Progenitor cell of endocrine pancreas (in vitro differentiated cells): Measurements from ENCODE around the gene KLHL17. TPM values are rescaled to one million over a fixed set of nuclear protein-coding genes. Genes with fewer than 3 reads are reported as not detected.

Source experiments
- DNase-seq: peaks from one replicate; pipeline ENCODE4 v3.0.0; 2021; ENCODE audit warnings: low spot score; ENCODE audit not compliant: unreplicated experiment
- H3K27ac Mint-ChIP-seq: 2 replicates; pipeline ENCODE4 v1.8.0; 2021; ENCODE audit warnings: mild to moderate bottlenecking, moderate library complexity, mixed read lengths
- H3K27me3 Mint-ChIP-seq: 2 replicates; pipeline ENCODE4 v1.8.0; 2021; ENCODE audit warnings: mixed read lengths
- H3K36me3 Mint-ChIP-seq: 2 replicates; pipeline ENCODE4 v1.8.0; 2022; ENCODE audit warnings: mixed read lengths; ENCODE audit not compliant: insufficient read depth
- H3K4me1 Mint-ChIP-seq: 2 replicates; pipeline ENCODE4 v1.8.0; 2021; ENCODE audit warnings: low read depth, mixed read lengths
- H3K4me3 Mint-ChIP-seq: 2 replicates; pipeline ENCODE4 v1.8.0; 2021; ENCODE audit warnings: low read depth, mild to moderate bottlenecking, moderate library complexity, mixed read lengths
- H3K9me3 Mint-ChIP-seq: 2 replicates; pipeline ENCODE4 v1.8.0; 2021; ENCODE audit warnings: low read depth, mixed read lengths
- total RNA-seq: library from RNA; stranded (reverse); gene quantifications from 2 replicates; pipeline ENCODE4 v1.2.1, GENCODE V29; 2021
- TF ChIP-seq, protein P1 (sequence below): fragments of 200-600 bp; sonication (generic); IDR thresholded peaks from one replicate; pipeline ENCODE4 v1.5.0; 2021; ENCODE audit warnings: antibody characterized with exemption, mild to moderate bottlenecking; ENCODE audit not compliant: unreplicated experiment

Gene KLHL17
- total RNA-seq, 1 donor from 2014 or later: 45.3 TPM

DNA sequence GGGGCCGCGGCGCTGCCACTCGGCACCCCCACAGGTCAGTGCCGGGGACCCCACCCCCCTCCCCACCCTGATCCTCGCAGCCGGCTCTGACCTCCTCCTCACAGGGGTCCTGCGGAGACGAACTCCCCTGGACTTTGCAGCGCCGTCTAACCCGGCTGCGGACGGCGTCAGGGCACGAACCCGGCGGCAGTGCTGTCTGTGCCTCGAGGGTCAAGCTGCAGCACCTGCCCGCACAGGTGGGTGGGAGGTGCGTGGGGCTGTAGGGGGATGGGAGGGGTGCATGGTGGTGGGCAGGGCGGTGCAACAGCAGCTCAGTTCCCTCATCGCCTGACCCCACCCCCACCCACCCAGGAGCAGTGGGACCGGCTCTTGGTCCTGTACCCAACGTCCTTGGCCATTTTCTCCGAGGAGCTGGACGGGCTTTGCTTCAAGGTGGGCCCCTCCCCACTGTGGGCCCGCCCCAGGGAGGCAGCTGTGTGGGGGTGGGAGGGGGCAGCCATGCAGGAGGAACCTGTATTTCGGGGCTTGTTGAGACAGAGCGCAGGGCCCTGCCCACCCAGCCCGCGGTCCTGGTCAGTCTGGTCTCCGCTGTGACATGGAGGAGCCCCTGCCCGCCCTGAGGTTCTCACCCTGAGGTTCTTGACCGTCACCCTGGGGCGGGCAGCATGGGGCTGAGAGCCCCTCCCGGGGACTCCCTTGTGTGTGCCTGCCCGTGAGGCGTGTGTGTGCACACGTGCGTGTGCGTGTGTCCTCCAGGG lies 10.8 kb downstream of the KLHL17 start:
- Mint-ChIP-seq H3K27ac (no peak overlapping the region), H3K9me3 (no peaks in the 10 kb centered on the region), H3K4me3 (no peak overlapping the region), H3K4me1 (peaks cover 2% of the 10 kb centered on the region), H3K36me3 (no peaks in the 10 kb centered on the region), H3K27me3 (peaks cover 37% of the 10 kb centered on the region)
- DNase-seq: no peak
- TF ChIP-seq, protein P1, sequence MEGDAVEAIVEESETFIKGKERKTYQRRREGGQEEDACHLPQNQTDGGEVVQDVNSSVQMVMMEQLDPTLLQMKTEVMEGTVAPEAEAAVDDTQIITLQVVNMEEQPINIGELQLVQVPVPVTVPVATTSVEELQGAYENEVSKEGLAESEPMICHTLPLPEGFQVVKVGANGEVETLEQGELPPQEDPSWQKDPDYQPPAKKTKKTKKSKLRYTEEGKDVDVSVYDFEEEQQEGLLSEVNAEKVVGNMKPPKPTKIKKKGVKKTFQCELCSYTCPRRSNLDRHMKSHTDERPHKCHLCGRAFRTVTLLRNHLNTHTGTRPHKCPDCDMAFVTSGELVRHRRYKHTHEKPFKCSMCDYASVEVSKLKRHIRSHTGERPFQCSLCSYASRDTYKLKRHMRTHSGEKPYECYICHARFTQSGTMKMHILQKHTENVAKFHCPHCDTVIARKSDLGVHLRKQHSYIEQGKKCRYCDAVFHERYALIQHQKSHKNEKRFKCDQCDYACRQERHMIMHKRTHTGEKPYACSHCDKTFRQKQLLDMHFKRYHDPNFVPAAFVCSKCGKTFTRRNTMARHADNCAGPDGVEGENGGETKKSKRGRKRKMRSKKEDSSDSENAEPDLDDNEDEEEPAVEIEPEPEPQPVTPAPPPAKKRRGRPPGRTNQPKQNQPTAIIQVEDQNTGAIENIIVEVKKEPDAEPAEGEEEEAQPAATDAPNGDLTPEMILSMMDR: no peak

DNA sequence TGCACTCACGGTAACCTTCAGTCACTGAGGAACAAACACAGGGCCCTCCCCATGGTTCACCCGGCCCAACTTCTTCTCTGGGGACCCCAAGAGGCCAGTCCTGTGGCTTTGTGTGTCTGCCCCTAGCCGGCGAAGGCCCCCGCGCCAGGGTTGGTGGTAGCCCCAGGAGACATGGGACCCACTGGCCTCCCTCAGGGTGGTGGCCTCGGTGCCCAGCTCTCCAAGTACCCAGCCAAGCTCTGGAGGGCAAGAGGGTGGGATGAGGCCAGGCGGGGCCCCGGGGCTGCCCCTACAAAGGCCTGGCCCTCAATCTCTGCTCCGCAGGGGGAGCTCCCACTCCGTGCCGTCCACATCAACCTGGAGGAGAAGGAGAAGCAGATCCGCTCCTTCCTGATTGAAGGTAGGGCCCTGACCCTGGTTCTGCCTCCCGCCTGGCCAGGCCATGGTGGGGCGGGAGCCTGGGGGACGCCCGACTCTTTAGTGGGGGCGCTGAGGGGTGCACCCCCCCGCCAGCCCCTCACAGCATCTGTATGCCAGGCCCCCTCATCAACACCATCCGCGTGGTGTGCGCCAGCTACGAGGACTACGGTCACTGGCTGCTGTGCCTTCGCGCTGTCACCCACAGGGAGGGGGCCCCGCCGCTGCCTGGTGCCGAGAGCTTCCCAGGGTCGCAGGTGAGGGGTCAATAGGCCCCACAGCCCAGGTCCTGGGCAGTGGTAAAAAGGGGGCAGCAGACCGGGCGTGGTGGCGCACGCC lies 11.5 kb downstream of the KLHL17 start:
- Mint-ChIP-seq H3K9me3 (no peaks in the 10 kb centered on the region), H3K4me1 (peaks cover 2% of the 10 kb centered on the region), H3K4me3 (no peak overlapping the region), H3K27me3 (peaks cover 37% of the 10 kb centered on the region), H3K27ac (no peak overlapping the region), H3K36me3 (no peaks in the 10 kb centered on the region)
- TF ChIP-seq, protein P1: no peak
- DNase-seq: no peak

DNA sequence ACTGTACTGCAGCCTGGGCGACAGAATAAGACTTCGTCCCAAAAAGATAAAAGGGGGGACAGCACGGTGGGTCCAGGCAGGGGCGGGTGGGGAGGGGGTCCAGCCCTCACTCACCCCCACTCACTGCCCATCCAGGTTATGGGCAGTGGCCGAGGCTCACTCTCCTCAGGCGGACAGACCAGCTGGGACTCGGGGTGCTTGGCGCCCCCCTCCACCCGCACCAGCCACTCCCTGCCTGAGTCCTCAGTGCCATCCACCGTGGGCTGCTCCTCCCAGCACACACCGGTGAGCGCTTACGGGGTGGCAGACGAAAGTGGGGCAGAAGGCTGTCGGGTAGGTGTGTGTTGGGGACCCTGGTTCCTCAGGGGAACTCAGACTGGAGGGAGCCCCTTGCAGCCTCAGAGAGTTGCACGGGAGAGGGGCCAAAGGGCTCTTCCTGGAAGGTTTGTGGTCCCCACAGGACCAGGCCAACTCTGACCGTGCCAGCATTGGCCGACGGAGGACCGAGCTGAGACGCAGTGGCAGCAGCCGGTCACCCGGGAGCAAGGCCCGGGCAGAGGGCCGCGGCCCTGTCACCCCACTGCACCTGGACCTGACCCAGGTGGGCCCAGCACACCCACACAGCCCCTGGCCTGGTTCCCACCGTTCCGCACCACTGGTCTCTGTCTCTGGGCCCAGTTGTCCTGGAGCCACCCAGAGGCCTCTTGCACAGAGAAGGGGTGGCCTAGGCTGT lies 12.5 kb downstream of the KLHL17 start:
- TF ChIP-seq, protein P1: no peak
- Mint-ChIP-seq H3K27ac (no peak overlapping the region), H3K4me1 (peaks cover 2% of the 10 kb centered on the region), H3K4me3 (no peak overlapping the region), H3K9me3 (no peaks in the 10 kb centered on the region), H3K27me3 (peaks cover 30% of the 10 kb centered on the region), H3K36me3 (no peaks in the 10 kb centered on the region)
- no peak for DNase-seq

DNA sequence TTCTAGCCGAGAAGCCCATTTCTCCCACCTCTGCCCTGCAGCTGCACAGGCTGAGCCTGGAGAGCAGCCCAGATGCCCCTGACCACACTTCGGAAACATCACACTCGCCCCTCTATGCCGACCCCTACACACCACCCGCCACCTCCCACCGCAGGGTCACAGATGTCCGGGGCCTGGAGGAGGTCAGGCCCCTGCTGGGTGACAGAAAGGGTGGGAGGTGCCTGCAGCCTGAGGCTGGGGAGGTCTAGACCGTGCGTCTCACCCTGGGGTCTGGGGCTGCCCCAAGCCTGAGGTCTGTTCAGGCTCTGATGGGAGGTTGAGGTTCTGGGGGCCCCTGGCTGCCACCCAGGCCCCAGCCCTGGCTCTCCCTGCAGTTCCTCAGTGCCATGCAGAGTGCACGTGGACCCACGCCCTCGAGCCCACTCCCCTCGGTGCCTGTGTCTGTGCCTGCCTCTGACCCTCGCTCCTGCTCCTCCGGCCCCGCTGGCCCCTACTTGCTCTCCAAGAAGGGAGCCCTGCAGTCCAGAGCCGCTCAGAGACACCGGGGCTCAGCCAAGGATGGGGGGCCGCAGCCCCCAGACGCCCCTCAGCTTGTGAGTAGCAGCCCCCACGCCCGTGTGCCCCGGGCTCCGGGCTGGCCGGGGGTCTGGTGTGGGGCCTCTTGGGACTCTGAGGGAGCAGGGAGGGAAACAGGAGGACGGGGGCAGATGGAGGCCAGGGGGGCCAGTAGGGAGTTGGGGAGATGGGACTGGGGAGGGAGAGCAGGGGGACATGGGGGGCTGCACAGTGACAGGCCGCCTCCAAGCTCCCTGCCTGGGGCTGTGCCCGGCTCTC lies 13.3 kb downstream of the KLHL17 start:
- peaks cover 3% of the 10 kb centered on the region for H3K9me3 Mint-ChIP-seq
- TF ChIP-seq, protein P1: no peak
- no peak overlapping the region for H3K4me3 Mint-ChIP-seq
- H3K27me3 Mint-ChIP-seq: peaks cover 26% of the 10 kb centered on the region
- DNase-seq: no peak
- H3K36me3 Mint-ChIP-seq: peaks cover 2% of the 10 kb centered on the region
- no peak overlapping the region for H3K27ac Mint-ChIP-seq
- H3K4me1 Mint-ChIP-seq: peaks cover 2% of the 10 kb centered on the region

DNA sequence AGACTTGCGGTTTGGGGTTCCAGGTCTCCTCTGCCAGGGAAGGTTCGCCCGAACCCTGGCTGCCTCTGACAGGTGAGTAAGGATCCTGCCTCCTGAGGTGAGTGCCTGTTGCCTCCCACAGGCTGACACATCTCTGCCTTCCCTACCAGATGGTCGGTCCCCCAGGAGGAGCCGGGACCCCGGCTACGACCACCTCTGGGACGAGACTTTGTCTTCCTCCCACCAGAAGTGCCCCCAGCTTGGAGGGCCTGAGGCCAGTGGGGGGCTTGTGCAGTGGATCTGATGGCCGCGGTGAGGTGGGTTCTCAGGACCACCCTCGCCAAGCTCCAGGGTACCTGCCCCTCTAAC lies 13.9 kb downstream of the KLHL17 start:
- peaks cover 2% of the 10 kb centered on the region for H3K4me1 Mint-ChIP-seq
- TF ChIP-seq, protein P1: no peak
- H3K36me3 Mint-ChIP-seq: peaks cover 2% of the 10 kb centered on the region
- H3K27me3 Mint-ChIP-seq: peaks cover 20% of the 10 kb centered on the region
- no peak for DNase-seq
- no peak overlapping the region for H3K4me3 Mint-ChIP-seq
- H3K27ac Mint-ChIP-seq: no peak overlapping the region
- H3K9me3 Mint-ChIP-seq: peaks cover 3% of the 10 kb centered on the region
